Colonic mucosa (tissue), 4 donors: ENCODE data around the gene GEMIN8. TPM values are rescaled to one million over a fixed set of nuclear protein-coding genes. Genes with fewer than 3 reads are reported as not detected.
A peak's percentile ranks its signal among the peaks of the same experiment; 100 is the strongest.

ENCODE experiments used
- DNase-seq: peaks from one replicate; pipeline ENCODE4 v3.0.0-alpha.2; 2020
- H3K27ac ChIP-seq: fragments of 200-600 bp; one replicate; pipeline ENCODE4 v1.8.0; 2021
- H3K27me3 ChIP-seq: fragments of 200-600 bp; one replicate; pipeline ENCODE4 v1.8.0; 2021
- H3K36me3 ChIP-seq: fragments of 200-600 bp; one replicate; pipeline ENCODE4 v1.8.0; 2021
- H3K4me1 ChIP-seq: fragments of 200-600 bp; one replicate; pipeline ENCODE4 v1.8.0; 2021; ENCODE audit warnings: mild to moderate bottlenecking
- H3K4me3 ChIP-seq: fragments of 200-600 bp; one replicate; pipeline ENCODE4 v1.8.0; 2021
- H3K9ac ChIP-seq, 2 donors: one replicate each; pipeline ENCODE4 v1.7.0; 2013; ENCODE audit warnings: control low read depth in 2 of 2, low read depth in 2 of 2, low read length in 2 of 2
- H3K9me3 ChIP-seq: fragments of 200-600 bp; one replicate; pipeline ENCODE4 v1.8.0; 2021
- CTCF ChIP-seq: fragments of 200-600 bp; IDR thresholded peaks from one replicate; pipeline ENCODE4 v1.8.0; 2022; ENCODE audit warnings: antibody characterized with exemption, mild to moderate bottlenecking
- intact Hi-C: fragments of 100-400 bp; cut with DNase I; formaldehyde crosslinking; loops from one replicate; pipeline ENCODE4 v1.14.1; 2022
- total RNA-seq, 2 donors: library from RNA; stranded (reverse); fragmentation: NEBNext Ultra II Directional in 1 of 2; extraction: Animal tissue kit (Norgen Biotek cat#: 25700) in 1 of 2; gene quantifications; one replicate each; pipeline ENCODE4 v1.2.1, GENCODE V29; 2021
- donor health status: healthy.
- donor health status: DM: no; HTN: no; CAD: no.
- donor health status: DM: no; HTN: no; CAD: no.

GEMIN8 gene
- total RNA-seq, 2 donors from 2014 or later = 16.4 to 20.9 TPM

DNA sequence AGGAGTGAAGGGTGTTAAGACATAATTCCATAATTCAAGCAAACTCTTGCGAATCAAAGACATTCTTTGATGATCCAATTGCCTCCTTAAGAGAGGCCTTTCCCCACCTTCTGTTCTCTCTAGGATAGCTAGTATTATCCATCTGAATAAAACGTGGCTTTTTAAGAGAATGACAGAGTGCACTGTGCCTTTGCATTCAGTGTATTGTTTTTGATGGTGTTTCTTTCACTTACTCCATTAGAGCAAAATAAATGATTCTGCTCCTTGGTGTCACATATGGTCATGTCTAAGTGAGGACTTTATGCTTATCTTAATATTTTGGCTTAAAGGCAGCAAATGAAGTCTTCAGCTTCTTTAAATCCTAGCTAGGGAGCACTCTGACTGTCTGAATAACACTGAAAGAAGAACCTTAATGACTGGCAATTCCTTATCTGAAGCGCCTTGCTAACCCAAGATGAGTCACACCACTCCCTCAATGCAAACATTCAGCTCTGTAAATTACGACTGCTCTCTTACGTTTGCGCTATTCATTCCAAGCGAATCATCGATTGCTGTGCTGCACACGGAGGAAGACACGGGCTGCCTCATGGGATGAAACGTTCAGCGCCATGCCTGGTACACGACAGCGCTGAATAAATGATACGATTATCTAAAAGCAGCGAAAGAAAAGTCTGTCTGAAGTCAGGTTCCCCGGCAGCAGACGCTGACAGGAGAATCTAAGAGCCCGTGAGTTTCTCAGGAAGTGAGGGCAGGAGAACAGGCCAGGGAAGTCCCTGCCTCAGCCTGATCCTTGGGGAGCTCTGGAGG is 35.1 kb upstream of the GEMIN8 start:
- H3K4me3 ChIP-seq = no peak overlapping the region
- H3K27ac ChIP-seq = no peak overlapping the region
- DNase-seq = peak; percentile 40
- no peaks in the 10 kb centered on the region for H3K4me1 ChIP-seq
- H3K27me3 ChIP-seq = no peaks in the 10 kb centered on the region
- H3K36me3 ChIP-seq = no peaks in the 10 kb centered on the region
- no peak overlapping the region for H3K9ac ChIP-seq
- no peak for TF ChIP-seq CTCF
- no peaks in the 10 kb centered on the region for H3K9me3 ChIP-seq
- intact Hi-C loops = no loop called here

GRCh38 chrX:14062524-14062923 is 32.8 kb upstream of the GEMIN8 start:
- DNase-seq = no peak
- intact Hi-C loops = no loop called here
- H3K36me3 ChIP-seq = no peaks in the 10 kb centered on the region
- no peaks in the 10 kb centered on the region for H3K4me1 ChIP-seq
- H3K9ac ChIP-seq = no peak overlapping the region
- no peak overlapping the region for H3K27ac ChIP-seq
- no peaks in the 10 kb centered on the region for H3K9me3 ChIP-seq
- no peak for TF ChIP-seq CTCF
- H3K27me3 ChIP-seq = no peaks in the 10 kb centered on the region
- H3K4me3 ChIP-seq = no peak overlapping the region

DNA sequence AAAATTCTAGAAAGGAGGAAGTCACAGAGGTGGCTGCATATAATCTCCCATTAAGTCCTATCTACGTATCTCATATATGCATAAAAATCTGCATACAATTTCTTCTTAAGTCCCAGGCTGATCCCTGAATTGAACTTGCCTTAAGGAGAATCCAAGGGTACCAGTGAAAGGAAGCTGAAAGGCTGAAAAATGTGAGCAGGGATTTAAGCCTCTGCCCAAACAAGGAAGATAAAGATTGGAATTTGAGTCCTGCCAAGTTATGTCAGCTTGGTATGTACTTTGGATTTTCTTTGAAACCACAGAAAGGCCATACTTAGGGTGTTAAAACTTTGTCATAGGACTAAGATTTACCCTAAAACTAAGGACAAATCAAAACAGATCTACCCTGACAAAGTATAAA is 26.5 kb upstream of the GEMIN8 start:
- Histone ChIP-seq H3K27ac (no peak overlapping the region), H3K9me3 (no peaks in the 10 kb centered on the region), H3K27me3 (no peaks in the 10 kb centered on the region), H3K9ac (no peak overlapping the region), H3K36me3 (no peaks in the 10 kb centered on the region), H3K4me1 (no peaks in the 10 kb centered on the region), H3K4me3 (no peak overlapping the region)
- TF ChIP-seq CTCF = no peak
- intact Hi-C loops = no loop called here
- no peak for DNase-seq

GRCh38 chrX:14051416-14051815 is 21.7 kb upstream of the GEMIN8 start:
- Histone ChIP-seq H3K27me3 (no peaks in the 10 kb centered on the region), H3K36me3 (no peaks in the 10 kb centered on the region)
- DNase-seq = no peak

DNA sequence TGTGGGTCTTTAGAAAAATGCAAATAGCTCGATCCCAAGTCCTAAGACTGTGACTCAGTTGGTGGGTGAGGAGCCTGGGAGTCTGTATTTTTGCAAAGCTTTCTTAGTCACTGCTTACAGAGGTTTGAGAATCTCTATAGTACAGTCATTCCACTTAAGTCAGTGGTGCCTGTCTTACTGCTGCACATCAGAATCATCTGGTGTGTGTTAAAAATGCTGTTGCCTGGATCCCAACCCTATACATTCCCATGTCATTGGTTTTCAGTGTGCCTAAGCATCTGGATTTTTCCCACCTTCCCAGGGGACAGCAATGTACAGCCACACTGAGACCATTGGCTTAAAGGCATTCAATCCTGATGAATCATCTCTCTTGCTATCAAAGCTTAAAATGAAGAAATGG is 21.0 kb upstream of the GEMIN8 start:
- H3K4me1 ChIP-seq = no peaks in the 10 kb centered on the region
- no peaks in the 10 kb centered on the region for H3K27me3 ChIP-seq
- H3K4me3 ChIP-seq = no peak overlapping the region
- TF ChIP-seq CTCF = no peak
- no peak for DNase-seq
- no peaks in the 10 kb centered on the region for H3K9me3 ChIP-seq
- H3K36me3 ChIP-seq = no peaks in the 10 kb centered on the region
- no peak overlapping the region for H3K9ac ChIP-seq
- H3K27ac ChIP-seq = no peak overlapping the region
- intact Hi-C loops = loop anchor here (5.0 kb wide), 1 partner anchor 477 kb away; the partner anchor contains the start of gene GLRA2

More at GRCh38 chrX:14051416-14051815, 21.7 kb upstream of the GEMIN8 start:
- no peak overlapping the region for H3K4me3 ChIP-seq
- no peaks in the 10 kb centered on the region for H3K9me3 ChIP-seq
- H3K4me1 ChIP-seq = no peaks in the 10 kb centered on the region
- H3K9ac ChIP-seq = no peak overlapping the region
- H3K27ac ChIP-seq = no peak overlapping the region
- intact Hi-C loops = loop anchor here (5.0 kb wide), 1 partner anchor 476 kb away; the partner anchor contains the start of gene GLRA2
- TF ChIP-seq CTCF = no peak
